HCT116 (cell line): ENCODE measurements around the gene GORASP1. TPM values are rescaled to one million over a fixed set of nuclear protein-coding genes. Genes with fewer than 3 reads are reported as not detected.

Experiments used
- ATAC-seq: fragments of 200-7000 bp; cut with Tn5 transposase; 2 replicates; pipeline ENCODE4 v1.9.1; 2020; ENCODE audit warnings: mild to moderate bottlenecking, moderate library complexity
- BruUV-seq: library from RNA; stranded (reverse); fragments of 400-500 nt; replicated peaks from 2 replicates; lab custom pipeline; 2021; lab: Mats Ljungman, UMichigan
- CTCF ChIA-PET: fragments of 300-600 bp; sonication (Branson Sonifier 250); formaldehyde crosslinking; loops from one replicate; lab custom pipeline; 2021; ENCODE audit warnings: antibody characterized with exemption; lab: Charles Lee
- POLR2A ChIA-PET: fragments of 300-600, 350-600 bp; sonication (Branson Sonifier 250); formaldehyde crosslinking; loops from one replicate; lab custom pipeline; 2021; ENCODE audit warnings: antibody characterized with exemption; lab: Charles Lee
- RAD21 ChIA-PET, 2 experiments: fragments of 300-600 bp; sonication (Branson Sonifier 250); formaldehyde crosslinking; loops; one replicate each; lab custom pipeline; 2023; ENCODE audit warnings: low total read pairs in 2 of 2; ENCODE audit not compliant: uncharacterized antibody in 2 of 2, unreplicated experiment in 2 of 2, low non-redundant PET in 1 of 2; lab: Charles Lee
- DNase-seq: peaks from one replicate; pipeline ENCODE4 v3.0.0-alpha.2; 2010; ENCODE audit warnings: low read depth, low spot score
- H2AFZ ChIP-seq: fragments of 200-600 bp; shearing (Covaris generic), sonication (generic); 2 replicates; pipeline ENCODE4 v1.6.1; 2017; ENCODE audit warnings: low read depth, mixed run types, mixed read lengths, antibody characterized with exemption, low read length; ENCODE audit not compliant: poor library complexity, severe bottlenecking
- H3K27ac ChIP-seq: 2 replicates; pipeline ENCODE4 v1.5.1; 2012; ENCODE audit warnings: low read depth, low read length
- H3K27me3 ChIP-seq: fragments of 200-600 bp; sonication (generic); 2 replicates; pipeline ENCODE4 v1.6.1; 2016; ENCODE audit warnings: mixed run types, low read length, mixed read lengths; ENCODE audit not compliant: insufficient read depth
- H3K36me3 ChIP-seq, 2 experiments: fragments of 200-500 bp in 1 of 2; fragments of 200-600 bp in 1 of 2; sonication (Bioruptor generic) in 1 of 2; sonication (generic) in 1 of 2; 2 replicates each; pipeline versions ENCODE4 v1.5.1 to v1.6.1; 2014 to 2016; ENCODE audit warnings: low read length in 2 of 2, inconsistent platforms in 1 of 2, mixed read lengths in 1 of 2, mixed run types in 1 of 2; ENCODE audit not compliant: insufficient read depth in 2 of 2, control insufficient read depth in 1 of 2
- H3K4me1 ChIP-seq, 2 experiments: fragments of 200-600 bp in 1 of 2; sonication (generic) in 1 of 2; 2 replicates each; pipeline versions ENCODE4 v1.5.1 to v1.6.1; 2012 to 2017; ENCODE audit warnings: low read length in 2 of 2, inconsistent platforms in 1 of 2, mild to moderate bottlenecking in 1 of 2, mixed read lengths in 1 of 2, mixed run types in 1 of 2, moderate library complexity in 1 of 2; ENCODE audit not compliant: insufficient read depth in 2 of 2, control insufficient read depth in 1 of 2
- H3K4me2 ChIP-seq: fragments of 200-600 bp; sonication (generic); 2 replicates; pipeline ENCODE4 v1.6.1; 2017; ENCODE audit warnings: mixed run types, low read length, mixed read lengths
- H3K4me3 ChIP-seq, 2 experiments: fragments of 200-600 bp in 1 of 2; sonication (generic) in 1 of 2; replicated peaks in 1 of 2; 2 replicates each; pipeline ENCODE4 v1.5.1; 2011 to 2016; ENCODE audit warnings: low read length in 2 of 2, control low read depth in 1 of 2, low read depth in 1 of 2, mild to moderate bottlenecking in 1 of 2, mixed read lengths in 1 of 2, mixed run types in 1 of 2
- H3K79me2 ChIP-seq: fragments of 200-600 bp; sonication (generic); 2 replicates; pipeline ENCODE4 v1.6.1; 2017; ENCODE audit warnings: mild to moderate bottlenecking, mixed run types, low read length, moderate library complexity, mixed read lengths; ENCODE audit not compliant: insufficient read depth
- H3K9ac ChIP-seq: fragments of 200-600 bp; sonication (generic); 2 replicates; pipeline ENCODE4 v1.6.1; 2016; ENCODE audit warnings: low read length, mixed read lengths
- H3K9me2 ChIP-seq: fragments of 200-600 bp; sonication (generic), shearing (Covaris generic); 2 replicates; pipeline ENCODE4 v1.6.1; 2017; ENCODE audit warnings: mixed run types, mild to moderate bottlenecking, moderate library complexity; ENCODE audit not compliant: insufficient read depth
- H3K9me3 ChIP-seq, 2 experiments: fragments of 200-500 bp in 1 of 2; fragments of 200-600 bp in 1 of 2; sonication (Bioruptor generic) in 1 of 2; sonication (generic) in 1 of 2; 2 replicates each; pipeline ENCODE4 v1.6.1; 2014 to 2017; ENCODE audit warnings: low read length in 2 of 2, mixed read lengths in 2 of 2, inconsistent platforms in 1 of 2, low read depth in 1 of 2, mild to moderate bottlenecking in 1 of 2, mixed run types in 1 of 2, moderate library complexity in 1 of 2; ENCODE audit not compliant: control insufficient read depth in 1 of 2, insufficient read depth in 1 of 2
- H4K20me1 ChIP-seq: fragments of 200-600 bp; sonication (generic), shearing (Covaris generic); 2 replicates; pipeline ENCODE4 v1.6.1; 2017; ENCODE audit warnings: mixed run types, mild to moderate bottlenecking, moderate library complexity; ENCODE audit not compliant: insufficient read depth
- CBX3 ChIP-seq: IDR thresholded peaks from 2 replicates; pipeline ENCODE4 v1.6.1; 2012; ENCODE audit warnings: low read depth
- CEBPB ChIP-seq: IDR thresholded peaks from 2 replicates; pipeline ENCODE4 v1.6.1; 2012; ENCODE audit warnings: low read depth
- EZH2phosphoT487 ChIP-seq: fragments of 200-600 bp; IDR thresholded peaks from 2 replicates; pipeline ENCODE4 v1.6.1; 2018; ENCODE audit warnings: antibody characterized with exemption, borderline replicate concordance
- JUND ChIP-seq: IDR thresholded peaks from 2 replicates; pipeline ENCODE4 v1.6.1; 2012
- MAX ChIP-seq: IDR thresholded peaks from 2 replicates; pipeline ENCODE4 v1.6.1; 2012
- POLR2A ChIP-seq: IDR thresholded peaks from 2 replicates; pipeline ENCODE4 v1.7.0; 2011; ENCODE audit warnings: borderline replicate concordance; ENCODE audit not compliant: insufficient read depth, insufficient read length; ENCODE audit errors: extremely low read depth
- SP1 ChIP-seq: IDR thresholded peaks from 2 replicates; pipeline ENCODE4 v1.6.1; 2012; ENCODE audit warnings: low read depth
- SRF ChIP-seq: IDR thresholded peaks from 2 replicates; pipeline ENCODE4 v1.6.1; 2012; ENCODE audit warnings: low read depth
- YY1 ChIP-seq: IDR thresholded peaks from 2 replicates; pipeline ENCODE4 v1.6.1; 2011; ENCODE audit warnings: low read length, low read depth, moderate library complexity, mild to moderate bottlenecking; ENCODE audit not compliant: insufficient replicate concordance; ENCODE audit errors: extremely low read depth
- ZFX ChIP-seq: fragments of 450-650 bp; IDR thresholded peaks from 2 replicates; pipeline ENCODE4 v1.6.1; 2017
- ZNF274 ChIP-seq: fragments of 200-500 bp; sonication (Bioruptor generic); IDR thresholded peaks from 2 replicates; pipeline ENCODE4 v1.6.1; 2014; ENCODE audit warnings: mild to moderate bottlenecking, low read depth, low read length, inconsistent platforms
- intact Hi-C: fragments of 100-400 bp; cut with micrococcal nuclease; formaldehyde crosslinking; loops from 2 replicates; pipeline ENCODE4 v1.10.0; 2022
- total RNA-seq: library from RNA; stranded (reverse); gene quantifications from one replicate; pipeline ENCODE4 v1.2.1, GENCODE V29; 2021; ENCODE audit not compliant: unreplicated experiment

Gene GORASP1
- total RNA-seq, 1 experiment from 2014 or later, result 38.8 TPM

- H3K9ac ChIP-seq, result no peak overlapping the region
- no peak overlapping the region for H3K4me3 ChIP-seq
- H4K20me1 ChIP-seq, result no peaks in the 10 kb centered on the region
- H3K27me3 ChIP-seq, result no peaks in the 10 kb centered on the region
- ChIA-PET CTCF (no interaction called here), RAD21 (no interaction called here), POLR2A (no interaction called here)
- no TSS peak for BruUV-seq
- H3K79me2 ChIP-seq, result no peaks in the 10 kb centered on the region; the same call in 1 of the 2 replicates
- H2AFZ ChIP-seq, result no peak overlapping the region
- H3K9me3 ChIP-seq, result no peaks in the 10 kb centered on the region
- ATAC-seq (no peak), DNase-seq (no peak)
- TF ChIP-seq ZFX (no peak), MAX (no peak), YY1 (no peak), EZH2phosphoT487 (no peak), POLR2A (no peak), CEBPB (no peak), ZNF274 (no peak), SRF (no peak), JUND (no peak)
- no peak overlapping the region for H3K4me2 ChIP-seq
- peaks cover 6 to 10% of the 10 kb centered on the region in 2 experiments for H3K4me1 ChIP-seq
- H3K27ac ChIP-seq, result no peak overlapping the region
- no peaks in the 10 kb centered on the region for H3K36me3 ChIP-seq
- intact Hi-C loops, result no loop called here
- no peaks in the 10 kb centered on the region for H3K9me2 ChIP-seq
Measured at GRCh38 chr3:39112113-39112512, 4.7 kb upstream of the GORASP1 start.

- CTCF ChIA-PET, result interaction anchor here (1.2 kb wide), 1 partner anchor 178 kb away, joined by 3 read pairs; no protein-coding TSS in a partner anchor
- Histone ChIP-seq H3K9ac (no peak overlapping the region), H3K79me2 (peaks cover 14% of the 10 kb centered on the region; the same call in 1 of the 2 replicates), H3K4me2 (no peak overlapping the region), H4K20me1 (no peaks in the 10 kb centered on the region), H3K4me3 (no peak overlapping the region), H3K9me2 (no peaks in the 10 kb centered on the region), H3K9me3 (no peaks in the 10 kb centered on the region), H3K4me1 (peaks cover 16 to 23% of the 10 kb centered on the region in 2 experiments), H3K27ac (no peak overlapping the region), H3K36me3 (no peaks in the 10 kb centered on the region), H3K27me3 (no peaks in the 10 kb centered on the region), H2AFZ (no peak overlapping the region)
- POLR2A ChIA-PET, result no interaction called here
- BruUV-seq, result no TSS peak
- no peak for ATAC-seq
- no peak for TF ChIP-seq SP1
- no peak for TF ChIP-seq ZFX
- no peak for TF ChIP-seq CBX3
- TF ChIP-seq ZNF274, result no peak
- DNase-seq, result no peak
- RAD21 ChIA-PET, result no interaction called here
- intact Hi-C loops, result no loop called here
Measured at GRCh38 chr3:39110041-39110639, 2.7 kb upstream of the GORASP1 start.
